Muscle of leg (tissue), 11 donors: ENCODE measurements around the gene SEC14L1. TPM values are rescaled to one million over a fixed set of nuclear protein-coding genes. Genes with fewer than 3 reads are reported as not detected.
A peak's percentile ranks its signal among the peaks of the same experiment; 100 is the strongest.

ENCODE experiments used
- DNase-seq: peaks from one replicate; pipeline ENCODE4 v3.0.0; 2013
- H3K27ac ChIP-seq: one replicate; pipeline ENCODE4 v1.5.1; 2013; ENCODE audit warnings: mild to moderate bottlenecking, low read length, control low read depth
- H3K27me3 ChIP-seq: one replicate; pipeline ENCODE4 v1.6.1; 2013; ENCODE audit warnings: low read length; ENCODE audit not compliant: control insufficient read depth, insufficient read depth
- H3K36me3 ChIP-seq: one replicate; pipeline ENCODE4 v1.6.1; 2013; ENCODE audit warnings: low read length; ENCODE audit not compliant: control insufficient read depth, insufficient read depth
- H3K4me1 ChIP-seq: one replicate; pipeline ENCODE4 v1.6.1; 2013; ENCODE audit warnings: low read length; ENCODE audit not compliant: control insufficient read depth, insufficient read depth
- H3K4me3 ChIP-seq: one replicate; pipeline ENCODE4 v1.5.1; 2013; ENCODE audit warnings: low read length, control low read depth
- H3K9me3 ChIP-seq: replicated peaks from 2 replicates; pipeline ENCODE4 v1.6.1; 2013; ENCODE audit warnings: low read depth, low read length; ENCODE audit not compliant: control insufficient read depth
- WGBS: methylation state at CpG from one replicate; pipeline ENCODE4 v1.1.5; 2013; ENCODE audit warnings: missing lambda C conversion rate; ENCODE audit not compliant: insufficient coverage; 5-methylcytosine and 5-hydroxymethylcytosine counted together
- polyA plus RNA-seq, 8 donors: library from polyadenylated mRNA; unstranded; fragments of 120-200 nt; gene quantifications; one replicate each; pipeline versions ENCODE4 v1.2.1 to v1.2.3, GENCODE V29; 2013; ENCODE audit warnings: inconsistent platforms in 1 of 8, low replicate concordance in 1 of 8; ENCODE audit not compliant: insufficient read length in 8 of 8, insufficient read depth in 1 of 8
- total RNA-seq: library from RNA; stranded (reverse); fragments of 120-200 nt; gene quantifications from one replicate; pipeline ENCODE4 v1.2.4, GENCODE V29; 2013

Gene SEC14L1
- total and polyA plus RNA-seq, 9 donors: 41.3 to 93.4 (median 82.4) TPM

DNA sequence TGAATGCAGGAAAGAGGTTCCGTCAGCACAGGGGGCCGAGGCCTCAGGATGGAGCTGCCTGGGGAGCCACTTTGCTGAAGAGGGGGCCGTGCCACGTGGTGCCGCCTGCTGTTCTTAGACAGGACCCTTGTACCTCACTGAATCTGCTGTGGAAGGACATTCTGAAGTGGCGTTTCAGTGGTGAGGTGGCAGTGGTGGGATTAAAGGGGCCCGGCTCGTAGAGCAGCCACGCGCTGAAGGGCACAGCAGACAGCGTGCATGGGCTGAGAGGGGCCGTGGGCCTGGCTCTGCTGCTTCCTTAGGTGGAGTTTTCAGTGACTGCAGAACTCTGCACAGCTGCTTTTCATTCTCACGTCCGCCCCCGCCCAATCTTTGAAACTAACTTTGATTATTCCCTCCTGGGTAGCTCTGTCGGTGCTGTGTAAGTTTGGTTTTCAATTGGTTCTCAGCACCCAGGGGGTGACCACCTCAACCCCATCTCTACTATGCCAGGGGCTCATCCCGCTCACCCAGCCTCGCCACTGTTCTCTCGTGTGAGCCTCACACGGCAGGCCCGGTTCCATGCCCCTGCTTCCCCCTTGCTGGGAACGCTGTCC lies 70.3 kb downstream of the SEC14L1 start:
- H3K4me1 ChIP-seq: peaks cover 57% of the 10 kb centered on the region
- no peak overlapping the region for H3K4me3 ChIP-seq
- H3K9me3 ChIP-seq: no peaks in the 10 kb centered on the region
- H3K27ac ChIP-seq: peak overlapping the region; percentile 35
- DNase-seq: no peak
- H3K27me3 ChIP-seq: no peaks in the 10 kb centered on the region
- 53% methylated on average over 14 of the region's 22 CpGs for WGBS
- H3K36me3 ChIP-seq: peaks cover 88% of the 10 kb centered on the region

- Histone ChIP-seq H3K9me3 (no peaks in the 10 kb centered on the region), H3K27me3 (no peaks in the 10 kb centered on the region), H3K4me1 (peaks cover 62% of the 10 kb centered on the region), H3K36me3 (peaks cover 87% of the 10 kb centered on the region), H3K27ac (peak overlapping the region; percentile 35), H3K4me3 (no peak overlapping the region)
- DNase-seq: no peak
- WGBS: 65% methylated on average over 15 of the region's 15 CpGs
These were observed 70.9 kb downstream of the SEC14L1 start for GRCh38 chr17:77211681-77212080.

GRCh38 chr17:77212081-77212832 lies 71.5 kb downstream of the SEC14L1 start:
- Histone ChIP-seq H3K9me3 (no peaks in the 10 kb centered on the region), H3K27ac (peak overlapping the region; percentile 69), H3K4me3 (no peak overlapping the region), H3K27me3 (no peaks in the 10 kb centered on the region), H3K36me3 (peaks cover 88% of the 10 kb centered on the region), H3K4me1 (peaks cover 62% of the 10 kb centered on the region)
- WGBS: 73% methylated on average over 15 of the region's 21 CpGs
- peak; percentile 55 for DNase-seq

DNA sequence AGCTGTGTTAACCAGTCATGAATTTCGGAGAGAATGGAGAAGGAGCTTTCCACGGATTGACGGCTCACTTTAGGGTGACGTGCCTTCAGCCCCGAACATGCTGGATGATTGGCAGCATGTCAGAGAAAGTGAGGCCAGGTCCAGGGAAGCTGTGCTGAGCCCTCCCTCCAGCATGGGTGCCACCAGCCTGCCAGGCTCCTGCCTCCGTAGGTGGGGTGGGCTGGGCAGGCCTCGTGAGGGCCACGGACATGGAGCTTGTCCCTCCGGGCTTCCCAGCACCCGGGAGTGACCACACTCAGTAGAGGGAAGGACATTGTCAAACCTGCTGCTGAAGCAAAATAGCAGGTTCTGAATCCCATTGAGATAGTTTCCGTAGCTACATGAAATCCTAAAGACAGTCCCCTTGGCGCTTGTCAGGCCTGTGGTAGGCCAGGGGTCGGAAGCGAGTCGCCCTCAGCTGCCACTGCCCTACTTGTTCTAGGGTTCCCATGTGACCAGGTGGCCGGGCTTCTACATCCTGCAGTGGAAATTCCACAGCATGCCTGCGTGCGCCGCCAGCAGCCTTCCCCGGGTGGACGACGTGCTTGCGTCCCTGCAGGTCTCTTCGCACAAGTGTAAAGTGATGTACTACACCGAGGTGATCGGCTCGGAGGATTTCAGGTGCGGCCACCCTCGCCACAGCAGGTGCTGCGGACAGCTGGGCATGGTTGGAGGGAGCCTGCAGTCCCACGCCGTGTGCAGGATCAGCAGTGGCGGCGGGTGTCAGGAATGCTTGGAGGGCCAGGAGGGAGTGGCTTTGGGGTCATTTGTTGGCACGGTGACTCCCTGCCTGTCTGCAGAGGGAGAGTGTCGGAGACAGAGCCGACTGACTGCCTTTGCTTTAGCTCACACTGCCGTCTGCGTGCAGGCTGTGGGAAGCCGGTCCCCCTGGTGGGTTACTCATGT lies 72.3 kb downstream of the SEC14L1 start:
- Histone ChIP-seq H3K36me3 (peaks cover 89% of the 10 kb centered on the region), H3K4me1 (peaks cover 62% of the 10 kb centered on the region), H3K27ac (peak overlapping the region; percentile 71), H3K9me3 (no peaks in the 10 kb centered on the region), H3K4me3 (no peak overlapping the region), H3K27me3 (no peaks in the 10 kb centered on the region)
- DNase-seq: no peak
- 73% methylated on average over 31 of the region's 40 CpGs for WGBS

DNA sequence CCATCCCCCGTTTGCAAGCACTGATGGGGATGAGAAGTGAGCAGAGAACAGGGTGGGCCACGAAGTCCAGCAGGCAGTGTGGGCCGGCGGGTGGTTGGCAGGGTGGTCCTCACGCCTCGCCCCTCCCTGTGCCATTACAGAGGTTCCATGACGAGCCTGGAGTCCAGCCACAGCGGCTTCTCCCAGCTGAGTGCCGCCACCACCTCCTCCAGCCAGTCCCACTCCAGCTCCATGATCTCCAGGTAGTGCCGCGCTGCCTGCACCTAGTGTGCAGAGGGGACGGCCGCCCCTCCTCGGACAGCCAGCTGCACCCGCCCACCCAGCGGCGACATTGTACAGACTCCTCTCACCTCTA lies 73.0 kb downstream of the SEC14L1 start:
- peaks cover 58% of the 10 kb centered on the region for H3K4me1 ChIP-seq
- H3K27ac ChIP-seq: peak overlapping the region; percentile 71
- no peak for DNase-seq
- 82% methylated on average over 13 of the region's 17 CpGs for WGBS
- peaks cover 90% of the 10 kb centered on the region for H3K36me3 ChIP-seq
- H3K27me3 ChIP-seq: no peaks in the 10 kb centered on the region
- no peaks in the 10 kb centered on the region for H3K9me3 ChIP-seq
- H3K4me3 ChIP-seq: no peak overlapping the region

GRCh38 chr17:77214328-77214727 lies 73.6 kb downstream of the SEC14L1 start:
- peaks cover 90% of the 10 kb centered on the region for H3K36me3 ChIP-seq
- no peaks in the 10 kb centered on the region for H3K9me3 ChIP-seq
- peaks cover 55% of the 10 kb centered on the region for H3K4me1 ChIP-seq
- H3K27ac ChIP-seq: no peak overlapping the region
- DNase-seq: no peak
- no peaks in the 10 kb centered on the region for H3K27me3 ChIP-seq
- WGBS: 92% methylated on average over 6 of the region's 12 CpGs
- H3K4me3 ChIP-seq: no peak overlapping the region

DNA sequence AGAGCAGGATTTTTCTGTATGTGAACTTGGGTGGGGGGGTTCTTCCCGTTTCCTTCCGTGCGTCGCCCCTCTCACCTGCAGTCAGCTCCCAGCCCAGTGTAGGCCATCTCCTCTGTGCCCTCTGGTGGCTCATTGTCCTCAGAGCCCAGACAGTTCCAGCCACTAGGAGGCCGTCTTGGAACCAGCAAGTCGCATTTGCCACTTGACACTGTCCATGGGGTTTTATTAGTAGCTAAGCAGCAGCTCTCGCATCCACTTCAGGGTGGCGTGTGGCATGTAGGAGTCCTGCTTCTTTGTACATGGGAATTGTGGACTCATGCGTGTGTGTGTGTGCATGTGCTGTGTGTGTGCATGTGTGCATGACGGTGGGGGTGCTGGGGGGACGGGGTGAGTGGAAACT lies 74.0 kb downstream of the SEC14L1 start:
- no peaks in the 10 kb centered on the region for H3K27me3 ChIP-seq
- 84% methylated on average over 7 of the region's 11 CpGs for WGBS
- peaks cover 85% of the 10 kb centered on the region for H3K36me3 ChIP-seq
- peaks cover 53% of the 10 kb centered on the region for H3K4me1 ChIP-seq
- no peak overlapping the region for H3K4me3 ChIP-seq
- peak; percentile 58 for DNase-seq
- no peaks in the 10 kb centered on the region for H3K9me3 ChIP-seq
- H3K27ac ChIP-seq: no peak overlapping the region

DNA sequence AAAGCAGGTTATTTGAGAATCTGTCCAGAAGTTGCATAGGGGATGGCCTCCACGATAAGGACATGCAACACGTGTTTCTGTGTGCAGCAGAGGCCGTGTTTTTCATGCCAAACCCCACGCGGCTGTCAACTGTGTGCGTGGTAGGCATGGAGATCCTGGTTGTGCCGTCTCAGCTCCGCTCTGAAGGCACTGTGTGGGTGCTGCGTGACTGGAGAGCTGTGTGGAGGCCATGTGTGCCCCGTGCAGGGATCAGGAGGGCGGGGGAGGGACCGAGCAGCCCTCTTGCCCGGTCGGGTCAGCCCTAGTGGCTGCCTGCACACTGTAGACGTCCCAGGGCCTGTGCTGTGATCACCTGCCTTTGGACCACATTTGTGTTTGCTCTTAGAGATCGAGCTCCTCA lies 74.5 kb downstream of the SEC14L1 start:
- Histone ChIP-seq H3K27me3 (no peaks in the 10 kb centered on the region), H3K4me3 (no peak overlapping the region), H3K4me1 (peaks cover 51% of the 10 kb centered on the region), H3K9me3 (no peaks in the 10 kb centered on the region), H3K36me3 (peaks cover 80% of the 10 kb centered on the region), H3K27ac (no peak overlapping the region)
- 90% methylated on average over 11 of the region's 16 CpGs for WGBS
- DNase-seq: no peak

- H3K36me3 ChIP-seq: peaks cover 69% of the 10 kb centered on the region
- no peak overlapping the region for H3K4me3 ChIP-seq
- peaks cover 39% of the 10 kb centered on the region for H3K4me1 ChIP-seq
- no peaks in the 10 kb centered on the region for H3K27me3 ChIP-seq
- WGBS: no CpG with 5 or more reads among the region's 5 CpGs
- H3K9me3 ChIP-seq: no peaks in the 10 kb centered on the region
- H3K27ac ChIP-seq: no peak overlapping the region
- no peak for DNase-seq
These were observed 75.7 kb downstream of the SEC14L1 start for GRCh38 chr17:77216486-77216885.

DNA sequence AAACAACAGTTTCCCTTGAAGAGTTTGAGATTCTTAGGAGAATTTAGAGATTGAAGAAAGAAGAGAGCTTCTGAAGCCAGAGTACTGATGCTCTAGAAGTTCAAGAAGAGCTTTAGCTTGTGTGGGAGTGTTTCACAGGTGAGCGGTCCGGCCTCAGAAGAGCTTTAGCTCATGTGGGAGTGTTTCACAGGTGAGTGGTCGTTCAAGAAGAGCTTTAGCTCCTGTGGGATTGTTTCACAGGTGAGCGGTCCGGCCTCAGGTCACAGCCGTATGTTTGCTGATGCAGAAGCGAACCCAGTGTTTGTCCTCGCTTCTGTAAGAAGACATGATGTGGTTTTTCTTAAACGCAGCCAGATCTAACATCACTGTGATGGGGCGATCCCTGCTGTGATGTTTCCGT lies 76.4 kb downstream of the SEC14L1 start:
- H3K4me1 ChIP-seq: peaks cover 33% of the 10 kb centered on the region
- no peak overlapping the region for H3K4me3 ChIP-seq
- no peaks in the 10 kb centered on the region for H3K27me3 ChIP-seq
- H3K9me3 ChIP-seq: no peaks in the 10 kb centered on the region
- DNase-seq: no peak
- no peak overlapping the region for H3K27ac ChIP-seq
- peaks cover 65% of the 10 kb centered on the region for H3K36me3 ChIP-seq
- WGBS: 89% methylated on average over 11 of the region's 11 CpGs
